Measurements from ENCODE around the gene HEATR5A.

DNA sequence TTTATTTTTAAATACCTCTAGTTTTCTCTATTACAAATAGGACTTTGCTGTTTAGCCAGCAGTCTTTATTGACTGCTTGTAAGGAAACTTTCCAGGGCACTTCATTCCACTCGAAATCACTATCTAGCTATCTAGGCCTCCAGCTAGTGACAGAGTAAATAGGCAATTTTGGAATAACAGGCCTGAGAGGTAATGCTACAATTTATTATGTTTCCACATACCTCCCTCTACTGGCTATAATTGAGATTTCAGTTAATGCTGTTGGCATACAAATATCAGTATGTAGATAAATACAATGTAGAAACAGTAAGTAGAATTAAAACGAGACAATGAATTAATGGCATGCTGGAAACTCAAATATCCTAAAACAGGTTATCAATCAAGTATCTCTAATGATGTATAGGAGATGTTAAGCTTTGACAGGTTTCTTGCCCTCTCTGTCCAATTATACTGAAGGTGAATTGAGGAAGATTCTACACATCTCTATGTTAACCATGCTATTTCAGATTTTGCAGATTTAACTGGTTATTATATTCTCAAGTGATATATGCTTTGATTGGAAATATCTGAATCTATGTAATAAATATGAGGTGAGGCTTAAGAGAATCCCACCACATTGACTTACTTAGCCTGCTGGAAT lies 29.7 kb upstream of the HEATR5A start:
- TF ChIP-seq HMG20B (CRISPR knock-in tag; IDR thresholded peaks at IDR 0.05) (no peak), ZNF764 (CRISPR knock-in tag; IDR thresholded peaks at IDR 0.05; ENCODE audit: low read depth) (no peak), NFATC3 (IDR thresholded peaks at IDR 0.05) (no peak), TRIM28 (IDR thresholded peaks at IDR 0.05) (no peak), E2F4 (CRISPR knock-in tag; IDR thresholded peaks at IDR 0.05; ENCODE audit: low read depth) (no peak), ARHGAP35 (IDR thresholded peaks at IDR 0.05; ENCODE audit: partially characterized antibody) (no peak), XRCC4 (IDR thresholded peaks at IDR 0.05; ENCODE audit: extremely low read depth, insufficient read depth, insufficient read length) (no peak), RBM22 (IDR thresholded peaks at IDR 0.05; ENCODE audit: low read depth, low read length, poor library complexity, severe bottlenecking) (no peak), CEBPB (tag; IDR thresholded peaks at IDR 0.05) (no peak), RBM34 (IDR thresholded peaks at IDR 0.05; ENCODE audit: borderline replicate concordance, insufficient read depth, low read length) (no peak)
